ENCODE results near the gene PLXDC2.

Gene PLXDC2

GRCh38 chr10:19937989-19938388 lies 121.8 kb downstream of the PLXDC2 start:
- TF ChIP-seq CTCF (IDR thresholded peaks at IDR 0.05; ENCODE audit: low read depth, low read length, missing control alignments), result no peak
- no peak overlapping the region for H3K4me3 ChIP-seq (replicated peaks; ENCODE audit: low read depth, low read length)
- DNase-seq (ENCODE audit: extremely low read depth, low read depth), result no peak

- no peak overlapping the region for H3K4me3 ChIP-seq (replicated peaks; ENCODE audit: low read depth, low read length)
- DNase-seq (ENCODE audit: extremely low read depth, low read depth), result no peak
- no peak for TF ChIP-seq CTCF (IDR thresholded peaks at IDR 0.05; ENCODE audit: low read depth, low read length, missing control alignments)
Measured at GRCh38 chr10:19941206-19941880, 125.1 kb downstream of the PLXDC2 start.

DNA sequence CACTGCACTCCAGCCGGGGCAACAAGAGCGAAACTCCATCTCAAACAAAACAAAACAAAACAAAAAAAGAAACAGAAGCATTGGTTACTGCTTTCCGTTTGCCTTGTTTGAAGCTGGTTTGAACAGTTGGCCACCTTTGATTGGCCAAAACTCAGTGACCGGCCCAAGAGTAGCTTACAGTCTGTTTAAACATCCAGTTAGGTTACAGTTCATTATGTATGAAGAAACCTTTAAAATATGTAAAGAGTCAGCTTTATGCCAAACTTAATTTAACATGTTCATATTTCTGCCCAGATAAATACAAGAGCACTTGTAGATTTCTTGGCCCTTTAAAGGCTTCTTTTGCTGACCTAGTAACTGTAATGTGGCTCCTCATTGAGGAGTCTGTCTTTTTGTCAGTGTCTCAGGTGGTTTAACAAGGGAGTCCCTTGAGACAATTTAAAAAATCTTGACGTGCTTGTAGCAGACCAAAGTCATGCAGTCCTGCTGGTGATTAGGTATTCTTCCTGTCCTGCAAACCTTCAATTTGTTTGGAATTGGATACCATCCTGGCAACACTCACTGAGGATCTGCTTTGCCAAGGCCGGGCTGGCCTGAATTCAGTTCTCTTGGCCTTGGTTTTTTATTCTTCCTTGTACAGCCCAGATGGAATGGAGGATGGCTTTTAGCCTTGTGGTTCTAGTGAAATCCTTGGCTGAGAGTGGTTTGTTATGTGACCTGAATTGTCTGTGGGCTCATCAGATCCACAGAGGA lies 128.9 kb downstream of the PLXDC2 start:
- no peak overlapping the region for H3K4me3 ChIP-seq (replicated peaks; ENCODE audit: low read depth, low read length)
- no peak for DNase-seq (ENCODE audit: extremely low read depth, low read depth)
- no peak for TF ChIP-seq CTCF (IDR thresholded peaks at IDR 0.05; ENCODE audit: low read depth, low read length, missing control alignments)

- no peak for TF ChIP-seq CTCF (IDR thresholded peaks at IDR 0.05; ENCODE audit: low read depth, low read length, missing control alignments)
Measured at GRCh38 chr10:19946245-19946644, 130.0 kb downstream of the PLXDC2 start.

GRCh38 chr10:19946791-19947190 lies 130.6 kb downstream of the PLXDC2 start:
- no peak overlapping the region for H3K4me3 ChIP-seq (replicated peaks; ENCODE audit: low read depth, low read length)
- no peak for DNase-seq (ENCODE audit: extremely low read depth, low read depth)
- TF ChIP-seq CTCF (IDR thresholded peaks at IDR 0.05; ENCODE audit: low read depth, low read length, missing control alignments), result no peak

More at GRCh38 chr10:19946245-19946644, 130.0 kb downstream of the PLXDC2 start:
- no peak overlapping the region for H3K4me3 ChIP-seq (replicated peaks; ENCODE audit: low read depth, low read length)
- no peak for DNase-seq (ENCODE audit: extremely low read depth, low read depth)

DNA sequence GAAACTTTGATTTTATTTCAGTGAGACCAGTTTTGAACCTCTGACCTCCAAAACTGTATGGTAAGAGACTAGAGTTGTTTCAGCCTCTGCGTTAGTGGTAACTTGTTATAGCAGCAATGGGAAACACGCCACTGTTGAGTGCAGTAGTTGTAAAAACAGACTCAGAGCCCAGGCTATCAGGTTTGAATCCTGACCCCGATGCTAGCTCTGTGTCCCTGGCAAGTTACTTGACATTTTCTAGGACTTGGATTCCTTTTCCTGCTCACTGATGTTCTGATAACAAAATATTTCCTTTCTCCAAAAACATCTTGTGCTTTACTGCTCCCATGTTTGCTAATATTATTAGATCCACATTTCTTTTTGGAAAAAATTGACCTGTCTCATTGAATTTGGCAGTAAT lies 131.0 kb downstream of the PLXDC2 start:
- TF ChIP-seq CTCF (IDR thresholded peaks at IDR 0.05; ENCODE audit: low read depth, low read length, missing control alignments), result no peak
- DNase-seq (ENCODE audit: extremely low read depth, low read depth), result no peak
- no peak overlapping the region for H3K4me3 ChIP-seq (replicated peaks; ENCODE audit: low read depth, low read length)

Measured in HFF-Myc (cell line).